HK-2 (cell line): Measurements from ENCODE around the gene OR4F15.
"Not testable (repeated sequence)": the region's sequence is repeated elsewhere in the genome, so short reads cannot be mapped to it uniquely, and the experiment has no call there.

ENCODE experiments used
- DNase-seq: peaks from one replicate; pipeline ENCODE4 v3.0.0-alpha.2; 2018; ENCODE audit not compliant: unreplicated experiment

The OR4F15 gene

GRCh38 chr15:101811902-101812301, at the start of gene OR4F15:
OR4F15 (plus strand) TSS chr15:101812202; CDS start chr15:101818187, 5,985 bp downstream.
- no peak for DNase-seq

- peak; percentile 28 for DNase-seq
Observed at GRCh38 chr15:101764669-101765339, 47.2 kb upstream of the OR4F15 start.

GRCh38 chr15:101765340-101765671, 46.7 kb upstream of the OR4F15 start:
- not testable (repeated sequence) for DNase-seq

GRCh38 chr15:101765772-101766456, 46.1 kb upstream of the OR4F15 start:
- no peak for DNase-seq

GRCh38 chr15:101767083-101767640, 44.8 kb upstream of the OR4F15 start:
- DNase-seq, result not testable (repeated sequence)

- no peak for DNase-seq
Observed at GRCh38 chr15:101772921-101773320, 39.1 kb upstream of the OR4F15 start.

GRCh38 chr15:101773496-101774100, 38.4 kb upstream of the OR4F15 start:
- DNase-seq, result no peak

GRCh38 chr15:101775136-101775535, 36.9 kb upstream of the OR4F15 start:
- no peak for DNase-seq

GRCh38 chr15:101778576-101778975, 33.4 kb upstream of the OR4F15 start:
- DNase-seq, result not testable (repeated sequence)

GRCh38 chr15:101780225-101780624, 31.8 kb upstream of the OR4F15 start:
- DNase-seq, result not testable (repeated sequence)

GRCh38 chr15:101781928-101782327, 30.1 kb upstream of the OR4F15 start:
- DNase-seq, result no peak

- DNase-seq, result no peak
Observed at GRCh38 chr15:101784644-101785043, 27.4 kb upstream of the OR4F15 start.

- not testable (repeated sequence) for DNase-seq
Observed at GRCh38 chr15:101786422-101786821, 25.6 kb upstream of the OR4F15 start.

GRCh38 chr15:101788001-101788400, 24.0 kb upstream of the OR4F15 start:
- DNase-seq, result not testable (repeated sequence)

- not testable (repeated sequence) for DNase-seq
Observed at GRCh38 chr15:101788503-101789269, 23.3 kb upstream of the OR4F15 start.

GRCh38 chr15:101790748-101791147, 21.3 kb upstream of the OR4F15 start:
- not testable (repeated sequence) for DNase-seq

GRCh38 chr15:101793981-101794380, 18.0 kb upstream of the OR4F15 start:
- DNase-seq, result not testable (repeated sequence)

GRCh38 chr15:101795455-101795854, 16.5 kb upstream of the OR4F15 start:
- DNase-seq, result no peak

- no peak for DNase-seq
Observed at GRCh38 chr15:101799665-101800064, 12.3 kb upstream of the OR4F15 start.

GRCh38 chr15:101801048-101801447, 11.0 kb upstream of the OR4F15 start:
- no peak for DNase-seq

GRCh38 chr15:101803209-101803608, 8.8 kb upstream of the OR4F15 start, which contains the start of gene OR4F6:
OR4F6 (plus strand) TSS chr15:101803509; CDS start chr15:101805720, 2,211 bp downstream.
- no peak for DNase-seq

- DNase-seq, result no peak
Observed at GRCh38 chr15:101803676-101804075, 8.3 kb upstream of the OR4F15 start.
